Activated naive CD4-positive, alpha-beta T cell (primary cell): ENCODE results near the gene FGD5.

Experiments
- DNase-seq, 4 experiments: peaks; one replicate each; lab custom pipeline; 2025; lab: John Stamatoyannopoulos, UW

FGD5 gene

GRCh38 chr3:14933820-14934425 lies 115.2 kb downstream of the FGD5 start:
- no peak for DNase-seq

- no peak for DNase-seq
These were observed 117.0 kb downstream of the FGD5 start for GRCh38 chr3:14935592-14936345.

- no peak for DNase-seq
These were observed 120.2 kb downstream of the FGD5 start for GRCh38 chr3:14938954-14939353.

GRCh38 chr3:14941871-14942270 lies 123.1 kb downstream of the FGD5 start:
- no peak for DNase-seq

GRCh38 chr3:14943042-14943441 lies 124.3 kb downstream of the FGD5 start:
- no peak for DNase-seq

GRCh38 chr3:14946236-14946635 lies 127.5 kb downstream of the FGD5 start:
- DNase-seq: no peak

GRCh38 chr3:14946739-14947099 lies 128.0 kb downstream of the FGD5 start:
- DNase-seq: no peak

- DNase-seq: peak; percentile 65 to 88 (median 70)
These were observed 128.5 kb downstream of the FGD5 start, which contains the start of gene NR2C2 for GRCh38 chr3:14947100-14947885. NR2C2 (plus strand) TSS chr3:14947583; CDS start chr3:15003915, 56,332 bp downstream.

- DNase-seq: peak; percentile 93 to 97 (median 94)
These were observed 129.3 kb downstream of the FGD5 start for GRCh38 chr3:14947886-14948608.

GRCh38 chr3:14948609-14949038 lies 129.9 kb downstream of the FGD5 start:
- DNase-seq: no peak

- DNase-seq: no peak
These were observed 130.4 kb downstream of the FGD5 start for GRCh38 chr3:14949126-14949525.

- DNase-seq: no peak
These were observed 131.5 kb downstream of the FGD5 start for GRCh38 chr3:14950274-14950673.

- DNase-seq: no peak
These were observed 138.4 kb downstream of the FGD5 start for GRCh38 chr3:14957153-14957552.

GRCh38 chr3:14957925-14958324 lies 139.2 kb downstream of the FGD5 start:
- no peak for DNase-seq

GRCh38 chr3:14959359-14959943 lies 140.7 kb downstream of the FGD5 start:
- DNase-seq: no peak

- DNase-seq: no peak
These were observed 144.0 kb downstream of the FGD5 start for GRCh38 chr3:14962762-14963161.

GRCh38 chr3:14967285-14967684 lies 148.5 kb downstream of the FGD5 start:
- no peak for DNase-seq

GRCh38 chr3:14969671-14970070 lies 150.9 kb downstream of the FGD5 start:
- DNase-seq: no peak

- no peak for DNase-seq
These were observed 157.6 kb downstream of the FGD5 start for GRCh38 chr3:14976317-14976716.

- DNase-seq: no peak
These were observed 161.9 kb downstream of the FGD5 start for GRCh38 chr3:14980689-14981088.
